ENCODE measurements around the gene GPR62. TPM values are rescaled to one million over a fixed set of nuclear protein-coding genes. Genes with fewer than 3 reads are reported as not detected.

GPR62 gene
- total RNA-seq, 6 experiments from 2014 or later: 0.07 to 0.10 TPM; not detected in 4

GRCh38 chr3:51971350-51971749 is 16.2 kb downstream of the GPR62 start:
- H3K27me3 Mint-ChIP-seq (ENCODE audit: insufficient read depth): no peaks in the 10 kb centered on the region

DNA sequence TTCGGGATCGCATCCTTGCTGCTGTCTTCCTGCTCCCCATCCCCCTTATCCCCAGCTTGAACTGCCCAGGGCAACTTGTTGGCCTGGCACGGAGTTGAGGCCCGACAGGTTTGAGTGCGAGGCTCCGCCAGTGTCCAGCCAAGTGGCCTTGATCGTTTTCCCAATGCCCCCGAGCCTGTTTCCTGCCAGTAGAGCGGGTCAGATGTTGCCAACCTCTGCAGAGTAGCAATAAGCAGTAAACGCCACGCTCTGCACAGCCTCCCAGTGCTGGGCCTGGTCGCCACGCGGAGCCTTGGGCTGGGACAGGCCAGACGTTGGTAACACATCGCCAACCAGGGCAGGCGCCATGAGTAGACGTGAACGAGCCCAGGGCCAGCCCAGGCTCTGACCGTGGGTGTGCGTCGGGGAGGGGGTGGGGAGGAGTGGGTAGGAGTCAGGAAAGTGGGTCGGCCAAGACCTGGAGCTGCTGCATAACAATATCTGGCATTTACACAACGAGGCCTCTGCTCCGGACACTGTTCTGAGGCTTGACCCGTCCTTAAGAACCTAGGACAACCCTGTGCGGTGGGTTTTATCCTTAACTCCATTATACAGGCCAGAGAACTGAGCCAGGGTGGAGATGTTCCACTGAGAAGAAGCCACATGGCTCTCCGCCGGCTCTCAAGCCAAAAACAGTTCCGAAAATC is 19.2 kb downstream of the GPR62 start:
- Mint-ChIP-seq H3K27ac (peak overlapping the region; percentile 94), H3K9me3 (no peaks in the 10 kb centered on the region), H3K36me3 (ENCODE audit: low read depth) (no peaks in the 10 kb centered on the region; the same call in 1 of the 2 replicates), H3K4me3 (peak overlapping the region; percentile 97), H3K27me3 (ENCODE audit: insufficient read depth) (no peaks in the 10 kb centered on the region), H3K4me1 (ENCODE audit: low read depth) (peaks cover 22% of the 10 kb centered on the region)
- TF ChIP-seq, protein P1, sequence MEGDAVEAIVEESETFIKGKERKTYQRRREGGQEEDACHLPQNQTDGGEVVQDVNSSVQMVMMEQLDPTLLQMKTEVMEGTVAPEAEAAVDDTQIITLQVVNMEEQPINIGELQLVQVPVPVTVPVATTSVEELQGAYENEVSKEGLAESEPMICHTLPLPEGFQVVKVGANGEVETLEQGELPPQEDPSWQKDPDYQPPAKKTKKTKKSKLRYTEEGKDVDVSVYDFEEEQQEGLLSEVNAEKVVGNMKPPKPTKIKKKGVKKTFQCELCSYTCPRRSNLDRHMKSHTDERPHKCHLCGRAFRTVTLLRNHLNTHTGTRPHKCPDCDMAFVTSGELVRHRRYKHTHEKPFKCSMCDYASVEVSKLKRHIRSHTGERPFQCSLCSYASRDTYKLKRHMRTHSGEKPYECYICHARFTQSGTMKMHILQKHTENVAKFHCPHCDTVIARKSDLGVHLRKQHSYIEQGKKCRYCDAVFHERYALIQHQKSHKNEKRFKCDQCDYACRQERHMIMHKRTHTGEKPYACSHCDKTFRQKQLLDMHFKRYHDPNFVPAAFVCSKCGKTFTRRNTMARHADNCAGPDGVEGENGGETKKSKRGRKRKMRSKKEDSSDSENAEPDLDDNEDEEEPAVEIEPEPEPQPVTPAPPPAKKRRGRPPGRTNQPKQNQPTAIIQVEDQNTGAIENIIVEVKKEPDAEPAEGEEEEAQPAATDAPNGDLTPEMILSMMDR (IDR thresholded peaks at IDR 0.05): peak; percentile 70
- no peak for DNase-seq

More at GRCh38 chr3:51971350-51971749, 16.2 kb downstream of the GPR62 start:
- Mint-ChIP-seq H3K27ac (no peak overlapping the region), H3K9me3 (no peaks in the 10 kb centered on the region), H3K4me3 (no peak overlapping the region), H3K36me3 (ENCODE audit: low read depth) (no peaks in the 10 kb centered on the region; the same call in 1 of the 2 replicates), H3K4me1 (ENCODE audit: low read depth) (peaks cover 26% of the 10 kb centered on the region)
- TF ChIP-seq, protein P1 (IDR thresholded peaks at IDR 0.05): no peak
- no peak for DNase-seq

GRCh38 chr3:51974963-51975851 is 20.0 kb downstream of the GPR62 start, which contains the start of gene ABHD14A:
ABHD14A (plus strand) TSS chr3:51975064; CDS start chr3:51975136, 72 bp downstream.
- no peaks in the 10 kb centered on the region; the same call in 1 of the 2 replicates for H3K36me3 Mint-ChIP-seq (ENCODE audit: low read depth)
- no peaks in the 10 kb centered on the region for H3K9me3 Mint-ChIP-seq
- H3K4me1 Mint-ChIP-seq (ENCODE audit: low read depth): peaks cover 22% of the 10 kb centered on the region
- H3K4me3 Mint-ChIP-seq: peak within 1 kb of the TSS; percentile 97
- no peaks in the 10 kb centered on the region for H3K27me3 Mint-ChIP-seq (ENCODE audit: insufficient read depth)
- peak; percentile 45 for DNase-seq
- H3K27ac Mint-ChIP-seq: peak within 1 kb of the TSS; percentile 94
- TF ChIP-seq, protein P1 (IDR thresholded peaks at IDR 0.05): no peak; the same call in 1 of the 2 replicates

DNA sequence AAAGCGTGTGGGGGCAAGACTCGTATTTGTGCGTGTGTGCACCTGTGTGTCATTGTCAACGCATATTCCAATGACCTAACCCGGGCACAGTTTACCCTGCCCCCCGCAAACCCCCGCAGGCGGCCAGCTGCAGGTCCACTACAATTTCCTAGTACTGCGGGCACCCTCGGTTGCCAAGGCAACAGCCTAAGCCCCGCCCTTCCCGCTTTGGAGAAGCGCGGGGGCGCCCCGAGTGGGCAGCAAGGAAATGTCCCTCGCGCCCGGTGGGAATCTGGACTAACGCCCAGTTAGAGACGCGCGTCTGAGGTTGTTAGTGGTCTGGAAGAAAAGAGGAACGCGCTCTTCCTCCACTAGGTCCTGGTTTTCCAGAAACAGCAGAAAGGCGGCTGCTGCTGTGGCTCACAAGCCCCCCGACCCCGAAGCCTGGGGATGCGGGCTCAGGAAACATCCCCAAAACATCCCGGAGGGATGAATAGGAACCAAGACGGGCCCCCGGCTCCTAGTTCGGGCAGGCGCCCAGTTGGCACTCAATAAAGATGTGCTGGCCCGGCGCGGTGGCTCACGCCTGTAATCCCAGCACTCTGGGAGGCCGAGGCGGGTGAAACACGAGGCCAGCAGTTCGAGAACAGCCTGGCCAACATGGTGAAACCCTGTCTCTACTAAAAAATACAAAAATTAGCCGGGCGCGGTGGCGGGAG is 20.8 kb downstream of the GPR62 start:
- TF ChIP-seq, protein P1 (IDR thresholded peaks at IDR 0.05): peak; percentile 47
- peak overlapping the region; percentile 85 for H3K4me3 Mint-ChIP-seq
- H3K36me3 Mint-ChIP-seq (ENCODE audit: low read depth): no peaks in the 10 kb centered on the region; the same call in 1 of the 2 replicates
- H3K27me3 Mint-ChIP-seq (ENCODE audit: insufficient read depth): no peaks in the 10 kb centered on the region; the same call in 1 of the 2 replicates
- H3K4me1 Mint-ChIP-seq (ENCODE audit: low read depth): peaks cover 22% of the 10 kb centered on the region
- H3K27ac Mint-ChIP-seq: peak overlapping the region; percentile 52
- DNase-seq: peak; percentile 43
- H3K9me3 Mint-ChIP-seq: no peaks in the 10 kb centered on the region

Measured in HFFc6 (cell line).